ENCODE results near the gene AKAP6. TPM values are rescaled to one million over a fixed set of nuclear protein-coding genes. Genes with fewer than 3 reads are reported as not detected.

AKAP6 gene
- total RNA-seq, 2 experiments from 2014 or later: 0.13 to 0.72 TPM

DNA sequence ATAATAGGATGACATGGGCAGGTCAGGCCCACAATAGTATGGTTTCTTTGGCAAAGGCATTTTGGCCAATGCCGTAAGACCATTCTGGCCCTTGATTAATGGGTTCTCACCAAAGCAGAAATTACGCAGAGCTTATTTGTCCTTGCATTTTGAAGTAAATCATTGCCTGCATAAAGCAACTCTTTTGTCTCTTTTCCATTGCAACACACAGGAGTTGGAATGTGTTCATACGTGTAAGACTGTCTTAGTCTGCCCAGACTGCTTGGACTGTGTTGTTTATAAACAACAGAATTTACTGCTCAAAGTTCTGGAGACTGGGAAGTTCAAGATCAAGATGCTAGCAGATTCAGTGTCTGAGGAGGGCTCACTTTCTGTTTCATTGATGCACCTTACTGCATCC is 506.8 kb downstream of the AKAP6 start:
- H3K9me3 ChIP-seq (ENCODE audit: low read length): no peaks in the 10 kb centered on the region
- H3K4me1 ChIP-seq (ENCODE audit: insufficient read depth, low read length, poor library complexity, severe bottlenecking): no peaks in the 10 kb centered on the region
- no TSS peak for BruUV-seq (replicated peaks)
- no peaks in the 10 kb centered on the region for H3K79me2 ChIP-seq (ENCODE audit: insufficient read depth, low read depth, low read length)
- H3K4me3 ChIP-seq (ENCODE audit: low read depth, low read length, poor library complexity, severe bottlenecking): no peak overlapping the region
- no peak for TF ChIP-seq CTCF (conservative IDR thresholded peaks at IDR 0.05; ENCODE audit: low read length)
- ChIA-PET CTCF (ENCODE audit: unreplicated experiment) (no interaction called here), POLR2A (no interaction called here)
- no peak overlapping the region for H2AFZ ChIP-seq (ENCODE audit: low read length)
- DNase-seq (ENCODE audit: low spot score): no peak
- H3K27ac ChIP-seq (ENCODE audit: low read depth, low read length, poor library complexity, severe bottlenecking): no peak overlapping the region
- no peaks in the 10 kb centered on the region for H4K20me1 ChIP-seq (ENCODE audit: insufficient read depth, low read length)
- intact Hi-C loops (cut with micrococcal nuclease; ENCODE audit: unreplicated experiment): no loop called here
- H3K9me2 ChIP-seq (ENCODE audit: insufficient read depth, low read length): no peaks in the 10 kb centered on the region
- H3K36me3 ChIP-seq (ENCODE audit: insufficient read depth, low read length): no peaks in the 10 kb centered on the region
- H3K4me2 ChIP-seq (ENCODE audit: low read length): no peak overlapping the region

DNA sequence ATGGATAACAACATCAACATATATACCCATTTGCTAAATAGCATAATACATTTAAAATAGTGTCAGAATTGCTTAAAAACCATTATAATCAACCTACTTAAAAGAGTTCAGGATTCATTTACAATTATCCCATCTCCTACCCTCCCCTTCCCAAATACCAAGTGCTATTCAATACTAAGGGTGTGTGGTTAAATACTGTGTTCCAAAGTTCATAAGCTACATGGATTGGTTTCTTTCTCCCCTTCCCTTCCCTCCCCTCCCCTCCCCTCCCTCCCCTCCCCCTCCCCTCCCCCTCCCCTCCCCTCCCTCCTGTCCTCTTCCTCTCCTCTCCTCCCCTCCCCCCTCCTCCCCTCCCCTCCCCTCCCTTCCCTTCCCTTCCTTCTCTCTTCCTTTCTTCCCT is 512.6 kb downstream of the AKAP6 start:
- no peaks in the 10 kb centered on the region for H4K20me1 ChIP-seq (ENCODE audit: insufficient read depth, low read length)
- H3K79me2 ChIP-seq (ENCODE audit: insufficient read depth, low read depth, low read length): no peaks in the 10 kb centered on the region
- no peak overlapping the region for H2AFZ ChIP-seq (ENCODE audit: low read length)
- H3K4me3 ChIP-seq (ENCODE audit: low read depth, low read length, poor library complexity, severe bottlenecking): no peak overlapping the region
- BruUV-seq (replicated peaks): no TSS peak
- DNase-seq (ENCODE audit: low spot score): no peak
- ChIA-PET POLR2A (no interaction called here), CTCF (ENCODE audit: unreplicated experiment) (no interaction called here)
- no peaks in the 10 kb centered on the region for H3K9me3 ChIP-seq (ENCODE audit: low read length)
- TF ChIP-seq CTCF (conservative IDR thresholded peaks at IDR 0.05; ENCODE audit: low read length) (no peak), EZH2phosphoT487 (IDR thresholded peaks at IDR 0.05; ENCODE audit: borderline replicate concordance, low read depth, low read length) (no peak)
- no peaks in the 10 kb centered on the region for H3K4me1 ChIP-seq (ENCODE audit: insufficient read depth, low read length, poor library complexity, severe bottlenecking)
- no peak overlapping the region for H3K4me2 ChIP-seq (ENCODE audit: low read length)
- intact Hi-C loops (cut with micrococcal nuclease; ENCODE audit: unreplicated experiment): no loop called here
- H3K9me2 ChIP-seq (ENCODE audit: insufficient read depth, low read length): no peaks in the 10 kb centered on the region
- no peak overlapping the region for H3K27ac ChIP-seq (ENCODE audit: low read depth, low read length, poor library complexity, severe bottlenecking)
- H3K36me3 ChIP-seq (ENCODE audit: insufficient read depth, low read length): no peaks in the 10 kb centered on the region

DNA sequence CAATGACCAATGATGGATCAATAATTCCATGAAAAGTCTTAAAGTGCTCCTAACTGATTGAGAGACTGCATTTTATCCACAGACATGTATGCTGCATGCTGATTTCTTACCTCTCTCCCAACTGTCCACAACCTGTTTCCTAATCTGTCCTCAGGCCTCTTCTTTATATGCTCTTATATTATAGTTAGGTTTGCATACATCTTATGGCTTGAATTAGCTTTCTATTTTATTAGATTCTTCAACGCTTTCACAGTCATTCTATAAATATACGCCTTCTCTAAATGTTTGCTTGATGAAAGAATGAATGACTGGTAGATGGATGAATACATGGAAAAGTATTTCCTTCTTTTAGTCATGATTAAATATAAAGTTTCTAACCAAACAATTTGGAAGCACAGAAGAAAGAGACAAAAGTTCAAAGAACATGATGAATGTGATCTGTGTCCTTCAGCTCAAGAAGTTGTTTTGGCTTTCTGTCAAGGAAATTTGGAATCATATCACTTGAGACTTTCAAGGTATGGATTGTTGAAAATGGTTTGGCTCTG is 517.8 kb downstream of the AKAP6 start:
- H4K20me1 ChIP-seq (ENCODE audit: insufficient read depth, low read length): no peaks in the 10 kb centered on the region
- no peak overlapping the region for H3K4me2 ChIP-seq (ENCODE audit: low read length)
- no peak for TF ChIP-seq EZH2phosphoT487 (IDR thresholded peaks at IDR 0.05; ENCODE audit: borderline replicate concordance, low read depth, low read length)
- TF ChIP-seq CTCF (conservative IDR thresholded peaks at IDR 0.05; ENCODE audit: low read length): no peak
- no TSS peak for BruUV-seq (replicated peaks)
- H3K9me3 ChIP-seq (ENCODE audit: low read length): no peaks in the 10 kb centered on the region
- POLR2A ChIA-PET: no interaction called here
- no peaks in the 10 kb centered on the region for H3K36me3 ChIP-seq (ENCODE audit: insufficient read depth, low read length)
- CTCF ChIA-PET (ENCODE audit: unreplicated experiment): no interaction called here
- intact Hi-C loops (cut with micrococcal nuclease; ENCODE audit: unreplicated experiment): no loop called here
- DNase-seq (ENCODE audit: low spot score): no peak
- no peaks in the 10 kb centered on the region for H3K79me2 ChIP-seq (ENCODE audit: insufficient read depth, low read depth, low read length)
- H3K4me3 ChIP-seq (ENCODE audit: low read depth, low read length, poor library complexity, severe bottlenecking): no peak overlapping the region
- no peak overlapping the region for H3K27ac ChIP-seq (ENCODE audit: low read depth, low read length, poor library complexity, severe bottlenecking)
- H3K9me2 ChIP-seq (ENCODE audit: insufficient read depth, low read length): no peaks in the 10 kb centered on the region
- no peaks in the 10 kb centered on the region for H3K4me1 ChIP-seq (ENCODE audit: insufficient read depth, low read length, poor library complexity, severe bottlenecking)
- no peak overlapping the region for H2AFZ ChIP-seq (ENCODE audit: low read length)

All from OCI-LY7 (cell line).